SHP77 treated with DMSO at 0.1 percent for 48 hours (cell line): Measurements from ENCODE around the gene GAS7.

Experiments used
- DNase-seq: peaks from one replicate; lab custom pipeline; 2025; lab: John Stamatoyannopoulos, UW

The GAS7 gene

GRCh38 chr17:10135539-10136257, 62.7 kb downstream of the GAS7 start:
- DNase-seq = no peak

- DNase-seq = no peak
These were observed 67.7 kb downstream of the GAS7 start for GRCh38 chr17:10130677-10131076.

GRCh38 chr17:10130263-10130662, 68.1 kb downstream of the GAS7 start:
- DNase-seq = no peak

- no peak for DNase-seq
These were observed 70.5 kb downstream of the GAS7 start for GRCh38 chr17:10127819-10128425.

- DNase-seq = no peak
These were observed 71.5 kb downstream of the GAS7 start for GRCh38 chr17:10126616-10127501.

- no peak for DNase-seq
These were observed 72.2 kb downstream of the GAS7 start for GRCh38 chr17:10126276-10126615.

GRCh38 chr17:10125531-10126275, 72.7 kb downstream of the GAS7 start:
- no peak for DNase-seq

- no peak for DNase-seq
These were observed 75.3 kb downstream of the GAS7 start for GRCh38 chr17:10123093-10123492.

- DNase-seq = no peak
These were observed 76.3 kb downstream of the GAS7 start for GRCh38 chr17:10121971-10122707.

GRCh38 chr17:10120749-10121148, 77.7 kb downstream of the GAS7 start:
- DNase-seq = no peak

- no peak for DNase-seq
These were observed 78.3 kb downstream of the GAS7 start for GRCh38 chr17:10120109-10120485.

GRCh38 chr17:10119203-10120108, 79.0 kb downstream of the GAS7 start:
- no peak for DNase-seq

- no peak for DNase-seq
These were observed 79.6 kb downstream of the GAS7 start for GRCh38 chr17:10118788-10119130.

GRCh38 chr17:10117581-10118001, 80.8 kb downstream of the GAS7 start:
- DNase-seq = no peak

GRCh38 chr17:10116753-10117420, 81.5 kb downstream of the GAS7 start:
- DNase-seq = no peak

GRCh38 chr17:10116267-10116666, 82.1 kb downstream of the GAS7 start:
- no peak for DNase-seq

GRCh38 chr17:10115536-10115932, 82.9 kb downstream of the GAS7 start:
- DNase-seq = no peak

- DNase-seq = no peak
These were observed 83.4 kb downstream of the GAS7 start for GRCh38 chr17:10114931-10115535.

GRCh38 chr17:10112962-10113361, 85.4 kb downstream of the GAS7 start:
- DNase-seq = no peak
